GM12873 (cell line): ENCODE data around the gene VGLL4.

Experiments
- CTCF ChIP-seq: IDR thresholded peaks from 2 replicates; pipeline ENCODE4 v1.5.1; 2012; ENCODE audit warnings: low read depth, mild to moderate bottlenecking, moderate library complexity, low read length, control low read depth; ENCODE audit not compliant: insufficient read depth; ENCODE audit errors: missing control alignments

Gene VGLL4

GRCh38 chr3:11660242-11660641 is 16.5 kb upstream of the VGLL4 start:
- TF ChIP-seq CTCF = no peak

GRCh38 chr3:11658180-11658579 is 14.5 kb upstream of the VGLL4 start:
- no peak for TF ChIP-seq CTCF

GRCh38 chr3:11655196-11655928 is 11.6 kb upstream of the VGLL4 start:
- peak; percentile 40 for TF ChIP-seq CTCF

GRCh38 chr3:11654166-11654565 is 10.5 kb upstream of the VGLL4 start:
- TF ChIP-seq CTCF = no peak

- peak; percentile 26 for TF ChIP-seq CTCF
Measured at GRCh38 chr3:11653298-11654055, 9.8 kb upstream of the VGLL4 start.

- peak; percentile 25 for TF ChIP-seq CTCF
Measured at GRCh38 chr3:11651900-11652299, 8.2 kb upstream of the VGLL4 start.

GRCh38 chr3:11651477-11651876 is 7.8 kb upstream of the VGLL4 start:
- no peak for TF ChIP-seq CTCF
